Measurements from ENCODE around the gene LRP3.

- TF ChIP-seq CTCF (IDR thresholded peaks at IDR 0.05) (no peak), POLR2A (IDR thresholded peaks at IDR 0.05) (no peak), POLR2AphosphoS5 (IDR thresholded peaks at IDR 0.05) (no peak)
Observed at GRCh38 chr19:33207903-33208302, 13.8 kb downstream of the LRP3 start.

Measured in upper lobe of left lung (tissue), 4 donors.